ENCODE results near the gene CBFA2T2.

The CBFA2T2 gene

GRCh38 chr20:33584976-33585375, 95.1 kb downstream of the CBFA2T2 start:
- no peak for DNase-seq

- no peak for DNase-seq
Observed at GRCh38 chr20:33585413-33585812, 95.5 kb downstream of the CBFA2T2 start.

- no peak for DNase-seq
Observed at GRCh38 chr20:33589059-33589458, 99.2 kb downstream of the CBFA2T2 start.

GRCh38 chr20:33591901-33592300, 102.0 kb downstream of the CBFA2T2 start:
- peak; percentile 83 to 84 for DNase-seq

- no peak for DNase-seq
Observed at GRCh38 chr20:33594743-33595142, 104.8 kb downstream of the CBFA2T2 start.

GRCh38 chr20:33600414-33600813, 110.5 kb downstream of the CBFA2T2 start:
- no peak for DNase-seq

GRCh38 chr20:33600981-33601380, 111.1 kb downstream of the CBFA2T2 start:
- DNase-seq: no peak

- no peak for DNase-seq
Observed at GRCh38 chr20:33601861-33602260, 112.0 kb downstream of the CBFA2T2 start.

GRCh38 chr20:33602826-33603590, 113.1 kb downstream of the CBFA2T2 start:
- no peak for DNase-seq

GRCh38 chr20:33604084-33604990, 114.4 kb downstream of the CBFA2T2 start:
- DNase-seq: no peak

- DNase-seq: no peak
Observed at GRCh38 chr20:33604991-33605370, 115.1 kb downstream of the CBFA2T2 start.

- DNase-seq: no peak
Observed at GRCh38 chr20:33606118-33606771, 116.3 kb downstream of the CBFA2T2 start.

- no peak for DNase-seq
Observed at GRCh38 chr20:33609504-33609903, 119.6 kb downstream of the CBFA2T2 start.

- no peak for DNase-seq
Observed at GRCh38 chr20:33611106-33611505, 121.2 kb downstream of the CBFA2T2 start.

- DNase-seq: no peak
Observed at GRCh38 chr20:33612001-33612400, 122.1 kb downstream of the CBFA2T2 start.

GRCh38 chr20:33621717-33622400, 132.0 kb downstream of the CBFA2T2 start:
- no peak for DNase-seq

GRCh38 chr20:33622705-33623365, 132.9 kb downstream of the CBFA2T2 start:
- DNase-seq: no peak

GRCh38 chr20:33624399-33624798, 134.5 kb downstream of the CBFA2T2 start:
- no peak for DNase-seq

- no peak for DNase-seq
Observed at GRCh38 chr20:33626190-33626589, 136.3 kb downstream of the CBFA2T2 start.

GRCh38 chr20:33627577-33628216, 137.8 kb downstream of the CBFA2T2 start:
- no peak for DNase-seq

GRCh38 chr20:33629533-33629932, 139.6 kb downstream of the CBFA2T2 start:
- DNase-seq: no peak

- DNase-seq: no peak
Observed at GRCh38 chr20:33629979-33630378, 140.1 kb downstream of the CBFA2T2 start.
